ENCODE results near the gene SFMBT2. TPM values are rescaled to one million over a fixed set of nuclear protein-coding genes. Genes with fewer than 3 reads are reported as not detected.

SFMBT2 gene
- total RNA-seq, 1 experiment from 2014 or later: 7.4 TPM

DNA sequence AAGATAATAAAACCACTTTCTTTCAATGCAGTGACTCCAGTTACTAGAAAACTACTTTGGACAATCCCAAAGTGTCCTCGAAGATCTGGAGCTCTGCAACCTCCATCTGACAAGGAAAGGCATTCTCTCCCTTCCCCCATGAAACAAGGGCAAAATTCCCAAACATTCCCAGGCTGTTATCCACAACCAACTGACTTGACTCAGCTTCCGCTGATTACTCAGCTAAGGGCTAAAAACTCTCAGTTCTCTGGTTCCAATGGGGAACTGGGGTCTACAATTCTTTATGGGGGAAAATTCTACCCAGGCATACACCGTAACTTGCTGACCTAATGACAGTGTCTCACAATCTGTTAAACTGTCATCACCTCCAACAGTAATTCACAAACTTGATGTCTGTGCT lies 48.4 kb downstream of the SFMBT2 start:
- Mint-ChIP-seq H3K27ac (ENCODE audit: low read depth, unreplicated experiment) (no peak overlapping the region), H3K36me3 (ENCODE audit: insufficient read depth, unreplicated experiment) (peaks cover 52% of the 10 kb centered on the region), H3K4me3 (ENCODE audit: unreplicated experiment) (no peak overlapping the region), H3K27me3 (ENCODE audit: insufficient read depth, unreplicated experiment) (no peaks in the 10 kb centered on the region), H3K4me1 (ENCODE audit: insufficient read depth, unreplicated experiment) (peaks cover 19% of the 10 kb centered on the region), H3K9me3 (ENCODE audit: unreplicated experiment) (peaks cover 5% of the 10 kb centered on the region)
- DNase-seq (ENCODE audit: unreplicated experiment): no peak
- POLR2A ChIA-PET: interaction anchor here (1.2 kb wide), 1 partner anchor 483 kb away, joined by 3 read pairs; no protein-coding TSS in a partner anchor
- no TSS peak for BruUV-seq (replicated peaks)
- TF ChIP-seq CTCF (IDR thresholded peaks at IDR 0.05; ENCODE audit: unreplicated experiment): no peak
- intact Hi-C loops (cut with micrococcal nuclease): no loop called here
- CTCF ChIA-PET: interaction anchor here (1.0 kb wide), 1 partner anchor 21 kb away, joined by 4 read pairs; no protein-coding TSS in a partner anchor

DNA sequence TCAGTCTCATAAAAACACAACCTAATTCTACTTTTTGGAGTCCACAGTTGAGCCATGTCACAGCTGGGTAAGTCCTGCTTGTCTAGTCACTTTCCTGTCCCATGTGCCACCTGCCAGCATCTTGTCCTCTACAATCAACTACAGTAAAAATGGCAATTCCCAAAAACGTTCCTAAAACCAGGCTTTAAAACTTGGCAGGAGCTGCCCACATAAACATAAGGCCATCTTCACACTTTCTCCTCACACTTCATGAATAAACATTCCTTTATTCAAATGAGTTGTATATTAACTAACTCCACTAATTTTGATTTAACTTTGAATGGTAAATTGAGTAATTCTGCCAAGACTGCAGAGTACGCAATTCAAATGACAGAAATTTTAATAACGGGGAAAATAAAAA lies 49.5 kb downstream of the SFMBT2 start:
- no TSS peak for BruUV-seq (replicated peaks)
- peaks cover 46% of the 10 kb centered on the region for H3K36me3 Mint-ChIP-seq (ENCODE audit: insufficient read depth, unreplicated experiment)
- H3K4me1 Mint-ChIP-seq (ENCODE audit: insufficient read depth, unreplicated experiment): peaks cover 19% of the 10 kb centered on the region
- peaks cover 5% of the 10 kb centered on the region for H3K9me3 Mint-ChIP-seq (ENCODE audit: unreplicated experiment)
- intact Hi-C loops (cut with micrococcal nuclease): no loop called here
- no peak for DNase-seq (ENCODE audit: unreplicated experiment)
- H3K27me3 Mint-ChIP-seq (ENCODE audit: insufficient read depth, unreplicated experiment): no peaks in the 10 kb centered on the region
- ChIA-PET POLR2A (no interaction called here), CTCF (no interaction called here)
- H3K4me3 Mint-ChIP-seq (ENCODE audit: unreplicated experiment): no peak overlapping the region
- TF ChIP-seq CTCF (IDR thresholded peaks at IDR 0.05; ENCODE audit: unreplicated experiment): no peak
- no peak overlapping the region for H3K27ac Mint-ChIP-seq (ENCODE audit: low read depth, unreplicated experiment)

GRCh38 chr10:7359954-7360353 lies 50.9 kb downstream of the SFMBT2 start:
- peaks cover 35% of the 10 kb centered on the region for H3K36me3 Mint-ChIP-seq (ENCODE audit: insufficient read depth, unreplicated experiment)

DNA sequence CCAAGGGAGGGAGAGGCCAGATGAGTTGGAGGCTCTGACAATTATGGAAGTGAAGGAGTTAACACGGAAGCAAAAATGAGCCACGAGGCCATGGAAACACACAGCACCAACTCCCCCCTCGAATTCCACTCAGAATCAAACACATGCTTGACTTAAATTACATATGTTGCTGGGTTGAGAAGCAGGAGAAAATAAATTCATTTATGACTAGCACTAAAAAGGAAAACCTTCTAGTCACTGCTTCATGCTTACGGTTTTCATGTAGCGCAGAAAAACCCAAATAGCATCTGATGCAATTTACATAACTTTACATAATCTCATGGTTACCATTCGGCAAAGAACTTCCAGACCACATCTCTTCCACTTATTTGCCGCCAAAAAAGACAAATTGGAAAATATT lies 51.5 kb downstream of the SFMBT2 start:
- Mint-ChIP-seq H3K4me3 (ENCODE audit: unreplicated experiment) (no peak overlapping the region), H3K9me3 (ENCODE audit: unreplicated experiment) (peaks cover 5% of the 10 kb centered on the region), H3K36me3 (ENCODE audit: insufficient read depth, unreplicated experiment) (peaks cover 30% of the 10 kb centered on the region), H3K27me3 (ENCODE audit: insufficient read depth, unreplicated experiment) (no peaks in the 10 kb centered on the region), H3K4me1 (ENCODE audit: insufficient read depth, unreplicated experiment) (peaks cover 13% of the 10 kb centered on the region), H3K27ac (ENCODE audit: low read depth, unreplicated experiment) (no peak overlapping the region)
- no peak for DNase-seq (ENCODE audit: unreplicated experiment)
- intact Hi-C loops (cut with micrococcal nuclease): no loop called here
- TF ChIP-seq CTCF (IDR thresholded peaks at IDR 0.05; ENCODE audit: unreplicated experiment): no peak
- ChIA-PET POLR2A (interaction anchor here (1.5 kb wide), 1 partner anchor 14 kb away, joined by 7 read pairs; no protein-coding TSS in a partner anchor), CTCF (interaction anchor here (1.3 kb wide), 1 partner anchor 15 kb away, joined by 4 read pairs; no protein-coding TSS in a partner anchor)
- no TSS peak for BruUV-seq (replicated peaks)

More at GRCh38 chr10:7359954-7360353, 50.9 kb downstream of the SFMBT2 start:
- no peak for TF ChIP-seq CTCF (IDR thresholded peaks at IDR 0.05; ENCODE audit: unreplicated experiment)
- no peak overlapping the region for H3K4me3 Mint-ChIP-seq (ENCODE audit: unreplicated experiment)
- H3K9me3 Mint-ChIP-seq (ENCODE audit: unreplicated experiment): peaks cover 5% of the 10 kb centered on the region
- no TSS peak for BruUV-seq (replicated peaks)
- no peaks in the 10 kb centered on the region for H3K27me3 Mint-ChIP-seq (ENCODE audit: insufficient read depth, unreplicated experiment)
- ChIA-PET CTCF (interaction anchor here (1.3 kb wide), 1 partner anchor 15 kb away, joined by 4 read pairs; no protein-coding TSS in a partner anchor), POLR2A (interaction anchor here (1.5 kb wide), 1 partner anchor 13 kb away, joined by 7 read pairs; no protein-coding TSS in a partner anchor)
- intact Hi-C loops (cut with micrococcal nuclease): no loop called here
- peaks cover 10% of the 10 kb centered on the region for H3K4me1 Mint-ChIP-seq (ENCODE audit: insufficient read depth, unreplicated experiment)
- no peak for DNase-seq (ENCODE audit: unreplicated experiment)
- no peak overlapping the region for H3K27ac Mint-ChIP-seq (ENCODE audit: low read depth, unreplicated experiment)
